Measurements from ENCODE around the gene C1orf50.

The C1orf50 gene

DNA sequence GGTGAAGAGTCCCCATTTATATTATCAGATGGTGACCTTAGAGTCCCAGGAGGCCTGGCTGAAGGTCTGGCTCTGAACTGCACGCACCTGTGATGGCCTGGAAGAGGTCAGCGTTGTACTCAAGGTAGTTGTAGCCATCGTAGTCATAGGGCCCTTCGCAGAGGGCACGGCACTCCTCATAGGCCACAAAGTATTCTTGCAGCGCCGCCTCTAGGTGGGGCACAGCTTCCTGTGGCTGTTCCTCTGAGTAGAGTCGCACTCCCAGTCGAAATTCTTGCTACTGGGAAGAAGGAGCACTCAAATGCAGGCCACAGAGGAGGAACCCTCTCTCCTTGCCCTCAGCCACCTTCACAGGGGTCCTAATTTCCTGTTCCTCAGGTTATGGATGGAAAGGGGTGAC lies 7.9 kb upstream of the C1orf50 start:
- no peak for DNase-seq

DNA sequence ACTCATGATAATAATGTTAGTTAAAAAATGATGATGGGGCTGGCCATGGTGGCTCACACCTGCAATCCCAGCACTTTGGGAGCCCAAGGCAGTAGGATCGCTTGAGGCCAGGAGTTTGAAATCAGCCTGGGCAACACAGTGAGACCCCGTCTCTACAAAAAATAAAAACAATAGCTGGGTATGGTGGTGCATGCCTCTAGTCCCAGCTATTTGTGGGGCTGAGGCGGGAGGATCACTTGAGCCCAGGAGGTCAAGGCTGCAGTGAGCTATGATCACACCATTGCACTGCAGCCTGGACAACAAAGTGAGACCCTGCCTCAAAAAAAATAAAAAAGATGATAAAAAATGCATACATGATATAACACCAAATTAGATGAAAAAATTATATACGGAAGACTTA lies 5.5 kb upstream of the C1orf50 start:
- DNase-seq = no peak

DNA sequence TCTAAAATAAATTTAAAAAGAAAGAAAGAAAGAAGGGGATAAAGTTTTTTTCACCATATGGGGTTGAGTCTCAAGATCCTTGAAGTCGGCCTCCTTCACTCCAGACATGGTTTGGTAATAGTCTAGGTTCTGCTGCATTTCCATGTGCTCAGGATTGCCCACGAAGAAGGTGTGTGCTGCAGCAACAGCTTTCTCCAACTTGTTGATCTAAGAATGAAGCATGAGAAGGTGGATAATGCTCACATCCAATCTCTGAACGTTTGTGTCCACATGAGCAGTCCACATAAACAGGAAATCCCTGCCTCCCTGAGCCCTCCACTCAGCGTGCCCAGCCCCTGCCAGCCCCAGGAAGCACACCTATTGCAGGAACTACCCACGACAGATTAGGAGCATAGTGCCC lies 4.8 kb upstream of the C1orf50 start:
- DNase-seq = no peak

DNA sequence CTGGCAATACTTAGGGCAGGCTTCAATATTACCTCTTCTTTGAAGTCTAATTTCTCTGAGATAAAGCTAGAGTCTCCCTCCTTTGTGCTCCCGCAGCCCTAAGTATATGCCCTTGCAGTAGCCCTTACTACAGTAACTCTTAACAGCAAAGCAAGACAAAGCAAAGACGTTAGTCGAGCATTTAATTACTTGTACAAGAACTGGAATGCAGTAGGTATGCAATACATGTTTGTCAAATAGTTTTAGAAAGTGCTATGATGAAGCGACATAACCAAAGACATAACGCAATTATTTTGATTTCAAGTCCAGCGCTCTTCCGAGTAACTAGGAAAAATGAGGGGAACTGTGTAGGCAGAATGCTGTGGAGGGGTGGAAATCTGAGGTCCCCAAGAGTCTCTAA lies 1.8 kb upstream of the C1orf50 start:
- DNase-seq = no peak

DNA sequence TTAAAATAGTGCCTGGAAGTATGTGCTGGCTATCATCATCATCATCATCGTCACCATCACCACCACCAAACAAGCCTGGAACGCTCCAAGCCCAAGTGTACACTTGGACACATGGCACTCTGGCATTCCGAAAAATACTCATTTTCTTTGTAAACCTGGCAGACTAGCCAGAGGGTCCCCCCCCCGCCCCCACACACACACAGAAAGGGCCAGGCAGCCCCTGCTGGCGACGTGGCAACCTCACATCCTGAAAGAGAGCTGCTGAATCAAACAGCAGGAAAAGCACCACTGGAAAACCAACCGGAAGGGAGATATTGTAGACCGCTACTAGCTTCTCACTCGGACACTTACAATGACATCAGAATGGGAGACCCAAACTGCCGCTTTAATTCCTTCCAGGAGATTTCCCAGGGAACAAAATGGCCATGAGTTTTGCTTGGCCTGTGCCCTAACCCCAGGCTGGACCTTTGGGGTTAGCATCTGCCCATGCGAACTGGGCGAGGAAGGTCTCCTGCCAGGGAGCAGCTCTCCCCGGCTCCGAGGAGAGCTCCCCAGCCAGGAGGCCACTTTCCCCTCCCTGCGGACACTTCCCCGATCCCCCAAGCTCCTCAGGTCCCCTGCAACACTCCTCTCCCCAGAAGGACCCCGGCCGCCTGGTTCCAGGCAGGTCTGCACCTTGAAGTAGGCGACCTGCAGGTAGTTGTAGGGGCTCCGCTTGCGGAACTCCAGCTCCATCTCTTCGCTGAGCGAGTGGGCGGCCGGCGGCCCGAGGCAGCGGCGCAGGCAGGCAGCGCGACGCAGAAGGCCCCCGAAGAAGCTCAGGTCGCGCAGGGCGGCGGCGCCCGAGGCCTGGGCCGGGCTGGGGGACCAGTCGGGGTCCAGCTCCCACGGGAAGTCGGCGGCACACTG lies 963 bp upstream of the C1orf50 start:
- peak; percentile 86 for DNase-seq

DNA sequence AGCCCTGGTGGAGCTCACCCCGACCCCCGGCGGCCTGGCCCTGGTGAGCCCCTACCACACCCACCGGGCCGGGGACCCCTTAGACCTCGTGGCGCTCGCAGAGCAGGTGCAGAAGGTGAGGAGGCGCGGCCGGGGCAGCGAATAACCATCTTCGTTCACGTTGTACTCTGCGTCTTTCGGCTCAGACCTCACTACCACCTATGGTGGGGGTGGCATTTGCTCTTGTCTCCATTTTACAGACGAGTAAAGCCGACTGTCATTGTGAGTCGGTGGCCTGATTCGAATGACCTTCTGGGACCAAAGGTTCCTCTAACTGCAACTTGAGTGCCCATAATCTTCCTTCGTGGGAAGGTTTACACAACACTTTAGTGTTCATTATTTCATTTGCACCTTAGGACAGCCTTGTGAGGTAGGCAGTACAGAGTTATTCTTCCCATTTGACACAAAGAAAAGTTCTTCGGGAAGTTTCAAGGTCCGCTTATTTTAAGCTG lies 506 bp downstream of the C1orf50 start:
- DNase-seq = no peak

DNA sequence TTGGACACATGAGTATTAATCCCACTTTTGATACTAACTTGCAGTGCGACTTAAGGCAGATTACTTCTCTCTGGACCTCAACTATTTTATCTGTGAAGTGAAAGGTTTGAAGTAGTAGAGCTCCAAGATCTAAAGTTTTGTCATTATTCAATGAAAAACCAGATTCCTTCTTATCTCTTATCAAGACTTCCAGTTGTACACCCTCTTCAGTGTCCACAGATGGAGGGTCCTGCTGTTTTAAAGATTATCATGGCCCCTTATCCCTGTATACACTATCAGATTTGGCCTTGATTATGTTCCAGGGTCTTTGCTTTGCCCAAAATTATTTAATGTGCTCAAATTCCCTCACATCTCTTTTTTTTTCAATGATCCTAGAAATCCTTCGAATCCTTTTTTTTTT lies 1.1 kb downstream of the C1orf50 start:
- no peak for DNase-seq

DNA sequence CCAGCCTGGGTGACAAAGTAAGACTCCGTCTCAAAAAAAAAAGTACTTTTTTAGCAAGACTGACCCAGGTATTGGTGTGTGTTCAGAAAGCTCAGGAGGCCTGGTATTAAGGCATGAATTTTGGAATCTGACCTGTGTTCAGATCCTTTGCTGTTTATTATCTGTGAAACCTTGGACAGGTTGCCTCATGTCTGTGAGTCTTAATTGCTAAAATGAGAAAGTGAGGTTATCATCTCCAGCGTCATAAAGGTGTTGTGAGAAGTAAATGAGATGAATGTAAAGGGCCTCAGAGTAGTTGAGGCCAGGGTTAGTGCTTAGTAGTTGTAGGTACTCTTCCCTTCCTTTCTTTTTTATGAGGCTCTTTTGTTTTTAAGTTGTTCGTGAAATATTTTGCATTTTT lies 2.8 kb downstream of the C1orf50 start:
- DNase-seq = no peak

DNA sequence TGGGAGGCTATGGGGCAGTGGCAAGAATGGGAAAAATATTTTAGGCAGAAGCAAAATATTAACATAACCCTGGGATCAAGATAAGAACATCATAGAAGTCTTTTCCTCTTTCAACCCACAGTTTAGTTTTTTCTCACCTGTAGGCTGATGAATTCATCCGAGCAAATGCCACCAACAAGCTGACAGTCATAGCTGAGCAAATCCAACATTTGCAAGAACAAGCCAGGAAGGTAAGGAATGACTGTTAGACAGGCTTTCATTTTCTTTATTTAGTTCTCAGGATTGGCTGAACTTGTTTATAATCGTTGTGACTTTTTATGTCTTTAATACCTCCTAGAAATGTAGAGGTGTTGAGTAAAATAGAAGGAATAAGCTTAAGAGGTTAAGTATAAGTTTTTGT lies 6.4 kb downstream of the C1orf50 start:
- DNase-seq = no peak

DNA sequence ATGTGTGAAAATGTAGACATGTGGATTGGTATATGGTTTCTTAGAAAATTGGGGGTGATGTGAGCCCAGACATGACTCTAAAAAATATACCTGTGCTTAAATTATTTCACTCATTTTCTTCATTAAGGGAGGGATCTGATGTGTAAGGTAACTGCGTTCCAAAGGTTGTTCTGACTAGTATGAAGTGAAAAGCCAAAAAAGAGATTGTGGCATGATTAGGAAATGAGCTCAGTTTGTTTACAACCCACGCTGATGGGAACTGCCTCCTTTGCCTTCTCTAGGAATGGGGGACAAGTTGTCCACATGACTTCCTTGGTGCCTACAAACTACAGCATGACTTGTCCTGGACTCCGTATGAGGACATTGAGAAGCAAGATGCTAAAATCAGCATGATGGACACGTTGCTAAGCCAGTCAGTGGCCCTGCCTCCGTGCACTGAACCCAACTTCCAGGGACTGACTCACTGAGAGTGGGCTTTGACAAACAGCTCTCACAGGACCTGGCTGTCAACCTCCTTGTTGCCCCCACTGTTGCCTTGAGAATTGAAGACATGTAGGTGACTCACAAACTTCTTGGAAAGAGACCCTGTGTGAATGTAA lies 8.0 kb downstream of the C1orf50 start:
- no peak for DNase-seq

DNA sequence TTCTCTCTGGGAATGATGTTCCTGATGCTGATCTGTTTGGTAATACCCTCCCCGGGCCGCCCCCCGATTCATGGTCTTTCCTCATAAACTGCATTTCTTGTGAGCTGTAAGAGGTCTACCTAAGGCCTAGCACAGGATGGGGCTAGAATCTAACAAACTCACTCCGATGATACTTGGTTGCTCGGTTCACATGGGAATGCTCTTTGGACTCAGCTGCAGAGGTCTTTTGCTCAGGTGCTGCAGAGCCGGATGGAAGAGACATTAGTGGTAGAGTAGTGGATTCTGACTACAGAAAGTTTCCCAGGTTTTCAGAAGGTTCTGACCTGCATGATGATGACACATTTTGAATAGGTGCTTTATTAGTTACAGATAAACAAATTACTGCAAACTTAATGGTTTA lies 9.5 kb downstream of the C1orf50 start:
- DNase-seq = no peak

DNA sequence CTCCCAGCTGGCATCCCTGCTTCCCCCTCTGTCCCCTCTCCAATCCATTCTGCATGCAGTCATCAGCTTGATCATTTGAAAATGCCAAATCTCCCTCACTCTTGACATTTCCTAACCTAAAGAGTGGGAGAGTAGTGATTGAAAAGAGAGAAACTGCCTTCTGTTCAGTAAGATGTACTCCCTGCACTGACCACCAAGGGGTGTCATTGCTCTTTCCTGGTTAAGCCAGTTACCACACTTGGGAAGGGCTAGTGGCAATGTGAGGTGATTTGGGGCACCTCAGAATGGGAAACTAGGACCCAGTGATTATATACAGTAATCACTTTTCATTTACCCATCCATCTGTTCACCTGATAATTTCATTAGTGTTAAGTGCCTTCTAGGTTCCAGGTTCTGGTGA lies 10.8 kb downstream of the C1orf50 start:
- peak; percentile 26 for DNase-seq

DNA sequence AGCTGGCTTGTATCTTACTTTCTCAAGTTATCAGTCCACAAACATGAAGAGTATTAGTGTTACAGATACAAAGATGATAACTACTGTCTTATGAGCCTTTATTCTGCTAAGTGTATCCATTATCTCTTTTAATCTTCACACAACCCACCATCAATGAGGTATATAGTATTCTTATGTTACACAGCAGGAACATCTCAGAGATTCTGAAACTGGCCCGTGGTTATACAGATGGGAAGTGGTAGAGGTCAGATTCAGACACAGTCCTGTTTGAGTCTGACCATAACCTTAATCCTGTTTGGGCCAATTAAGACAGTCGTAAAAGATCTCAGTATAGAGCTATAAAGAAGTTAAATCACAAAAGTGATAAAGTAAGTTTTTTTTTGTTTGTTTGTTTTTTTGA lies 12.7 kb downstream of the C1orf50 start:
- DNase-seq = no peak

DNA sequence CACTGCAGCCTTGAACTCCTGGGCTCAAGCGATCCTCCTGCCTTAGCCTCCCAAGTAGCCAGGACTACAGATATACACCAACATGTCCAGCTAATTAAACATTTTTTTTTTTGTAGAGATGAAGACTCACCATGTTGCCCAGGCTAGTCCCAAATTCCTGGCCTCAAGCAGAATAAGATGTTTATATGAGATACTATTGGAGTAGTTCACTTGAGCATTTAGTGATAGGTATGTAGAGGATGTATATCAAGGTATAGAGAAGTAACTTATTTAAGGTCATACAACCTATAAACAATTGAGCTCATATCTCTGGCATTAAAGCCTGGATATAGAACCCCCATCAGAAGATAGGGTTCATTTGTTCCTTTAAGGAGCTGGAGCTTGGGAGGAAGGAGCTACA lies 13.1 kb downstream of the C1orf50 start:
- DNase-seq = no peak

DNA sequence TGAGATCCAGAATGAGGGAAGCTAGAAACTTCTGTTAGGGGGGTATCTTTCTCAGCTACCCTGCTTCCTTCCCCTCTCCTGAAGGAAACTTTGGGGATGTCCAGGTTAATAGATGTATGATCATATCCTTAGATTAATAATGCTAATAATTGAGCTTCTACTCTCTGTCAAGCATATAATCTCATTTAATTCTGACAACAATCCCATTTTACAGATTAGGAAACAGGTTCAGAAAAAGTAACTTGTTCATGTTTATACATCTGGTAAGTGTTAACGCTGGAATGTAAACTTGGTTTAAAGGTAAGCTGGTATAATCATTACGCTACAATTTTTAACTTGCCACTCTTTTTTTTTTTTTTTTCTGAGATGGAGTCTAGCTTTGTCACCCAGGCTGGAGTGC lies 16.0 kb downstream of the C1orf50 start:
- DNase-seq = no peak

DNA sequence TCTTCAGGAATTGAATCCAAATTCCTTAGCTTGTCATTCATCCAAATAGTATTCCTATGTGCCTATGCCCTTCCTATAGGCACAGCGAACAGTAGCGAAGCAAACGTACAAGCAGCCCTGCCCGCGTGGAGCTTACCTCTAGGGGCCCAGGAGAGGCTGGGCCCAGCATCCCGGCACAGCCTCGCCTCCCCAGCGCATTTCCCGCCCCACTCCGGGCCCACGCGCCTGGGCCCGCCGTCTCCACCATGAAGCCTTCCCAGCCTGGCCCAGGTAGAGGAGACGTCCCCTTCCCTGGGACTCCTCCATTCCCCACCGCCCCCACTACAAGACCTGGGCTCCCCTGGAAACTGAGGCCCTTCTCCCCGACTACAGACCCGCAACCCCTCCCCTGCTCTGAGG lies 17.5 kb downstream of the C1orf50 start:
- no peak for DNase-seq

DNA sequence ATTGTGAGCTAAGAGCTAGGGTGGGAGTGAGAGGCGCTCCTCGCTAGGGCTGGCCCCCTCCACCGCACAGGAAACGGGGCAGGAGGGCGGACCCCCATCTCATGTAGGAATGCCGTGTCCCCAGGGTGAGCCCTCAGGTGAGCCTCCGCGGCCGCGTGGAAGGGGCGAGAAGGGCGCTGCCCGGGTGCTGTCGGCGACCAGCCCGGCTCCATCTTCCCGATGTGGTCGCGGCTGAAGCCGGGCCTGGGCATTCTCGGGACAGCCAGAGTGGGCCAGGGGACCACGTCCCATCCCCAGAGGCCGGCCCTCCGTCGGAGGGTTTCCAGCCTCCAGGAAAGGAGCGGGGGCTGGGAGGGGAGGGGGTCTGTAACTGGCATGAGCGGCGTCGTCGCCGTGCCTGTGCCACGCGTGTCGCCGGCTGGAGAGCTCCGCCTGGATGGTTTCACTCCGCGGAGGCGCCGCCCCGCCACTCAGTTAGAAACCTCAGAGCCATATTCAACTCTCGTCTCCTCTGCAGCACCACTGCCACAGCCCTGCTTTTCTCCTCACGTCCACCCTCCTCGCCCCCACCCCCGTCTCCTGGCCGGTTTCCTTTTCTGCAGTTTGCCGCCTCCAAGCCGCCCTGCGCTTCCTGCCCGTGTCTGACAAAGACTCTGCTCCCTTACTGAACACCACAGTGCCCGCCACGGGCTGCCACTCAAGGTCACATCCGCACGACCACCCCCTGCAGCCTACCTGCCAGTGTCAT lies 18.1 kb downstream of the C1orf50 start, which contains the start of gene TMEM269:
TSS of gene TMEM269 (plus strand) at position 46 of the 748 bp plus-strand sequence. CDS start 4,903 bp downstream, outside the sequence.
- DNase-seq = no peak

DNA sequence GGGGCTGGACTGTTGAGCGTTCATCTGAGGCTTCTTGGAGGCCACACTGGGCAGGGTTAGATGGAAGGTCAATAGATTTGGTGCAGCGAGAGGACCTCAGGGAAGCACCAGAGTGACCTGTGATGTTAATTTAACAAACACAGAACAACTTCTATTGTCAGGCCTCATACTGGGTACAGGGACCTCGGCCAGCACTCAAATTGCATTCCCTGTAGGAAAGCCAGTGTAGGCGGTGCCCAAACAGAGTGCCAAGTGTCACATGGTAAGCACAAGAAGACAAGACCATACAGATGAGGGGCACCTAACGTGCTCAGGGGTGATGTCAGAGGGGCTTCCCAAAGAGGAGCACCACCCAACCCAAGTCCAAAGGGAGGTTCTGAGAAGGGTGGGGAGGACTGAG lies 19.0 kb downstream of the C1orf50 start:
- no peak for DNase-seq

DNA sequence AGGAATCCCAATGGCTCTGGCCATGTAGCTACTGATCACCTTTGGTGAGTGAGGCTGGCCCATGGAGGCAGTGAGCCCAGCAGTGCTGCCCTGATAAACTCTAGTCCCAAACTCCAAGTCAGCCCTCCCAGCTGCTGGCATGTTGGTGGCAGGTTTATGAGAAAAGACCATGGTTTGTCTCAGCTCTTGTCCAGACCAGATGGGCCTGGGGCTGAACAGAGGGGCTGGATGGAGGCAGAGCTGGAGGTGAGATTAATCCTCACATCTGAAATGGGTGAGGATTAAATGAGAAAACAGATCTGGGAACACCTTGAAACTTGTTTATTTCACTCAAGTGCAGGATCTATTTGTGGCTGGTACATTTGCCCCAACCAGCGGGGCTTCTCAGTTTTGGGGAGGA lies 21.0 kb downstream of the C1orf50 start:
- no peak for DNase-seq

DNA sequence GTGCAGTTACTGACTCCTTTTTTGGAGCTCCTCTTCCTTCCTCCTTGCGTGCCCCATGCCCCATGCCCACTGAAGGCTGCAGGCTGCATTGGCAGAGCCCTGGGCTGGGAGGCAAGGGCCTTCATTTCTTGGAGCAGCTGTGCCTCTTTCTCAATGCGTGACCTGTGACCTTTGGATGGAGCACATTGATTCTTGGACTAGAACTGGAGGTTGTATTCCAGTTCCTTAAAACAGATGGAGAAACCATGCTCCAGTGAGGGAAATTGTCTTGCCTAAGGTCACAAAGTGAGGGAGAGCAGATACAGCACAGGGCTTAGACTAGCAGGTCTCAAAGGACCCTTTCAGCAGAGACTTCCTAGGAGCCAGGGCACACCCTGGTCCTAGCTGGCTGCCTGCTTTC lies 26.8 kb downstream of the C1orf50 start:
- peak; percentile 15 for DNase-seq

DNA sequence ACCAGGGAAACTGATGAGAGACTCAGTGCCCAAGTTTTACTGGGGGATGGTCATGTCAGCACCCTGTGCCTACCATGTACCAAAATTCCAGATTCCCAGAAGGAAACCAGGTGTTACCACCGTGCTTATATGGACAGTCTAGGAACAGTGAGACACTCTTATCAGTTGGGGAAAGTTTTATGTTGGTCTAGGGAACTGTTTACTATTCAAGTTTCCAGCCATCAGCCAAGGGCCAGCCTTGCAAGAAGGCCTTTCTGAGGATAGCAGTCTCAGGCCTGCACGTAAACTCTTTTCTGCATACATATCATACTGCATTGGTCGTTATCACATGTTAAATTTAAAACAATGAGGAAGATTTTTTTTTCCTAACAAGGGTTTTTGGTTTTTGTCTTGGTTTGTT lies 30.4 kb downstream of the C1orf50 start:
- DNase-seq = no peak

DNA sequence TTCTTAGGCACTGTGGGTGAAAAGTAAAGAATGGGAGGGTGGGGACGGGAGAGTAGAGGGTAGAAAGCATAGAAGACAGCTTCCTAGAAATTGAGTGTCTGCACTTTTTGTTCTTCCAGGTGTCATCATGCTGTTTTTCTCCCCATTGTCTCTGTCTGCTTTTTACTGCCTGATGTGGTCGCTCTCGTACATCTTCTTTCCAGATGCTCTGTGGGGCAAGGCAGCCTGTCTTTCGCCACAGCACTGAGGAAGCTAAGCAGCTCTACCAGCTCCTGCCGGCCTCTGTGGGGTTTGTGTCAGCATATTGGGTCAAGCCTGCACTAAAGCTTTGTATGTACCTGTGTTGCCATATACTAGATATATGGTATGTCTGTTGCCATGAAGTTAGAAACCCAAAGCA lies 30.9 kb downstream of the C1orf50 start:
- no peak for DNase-seq

DNA sequence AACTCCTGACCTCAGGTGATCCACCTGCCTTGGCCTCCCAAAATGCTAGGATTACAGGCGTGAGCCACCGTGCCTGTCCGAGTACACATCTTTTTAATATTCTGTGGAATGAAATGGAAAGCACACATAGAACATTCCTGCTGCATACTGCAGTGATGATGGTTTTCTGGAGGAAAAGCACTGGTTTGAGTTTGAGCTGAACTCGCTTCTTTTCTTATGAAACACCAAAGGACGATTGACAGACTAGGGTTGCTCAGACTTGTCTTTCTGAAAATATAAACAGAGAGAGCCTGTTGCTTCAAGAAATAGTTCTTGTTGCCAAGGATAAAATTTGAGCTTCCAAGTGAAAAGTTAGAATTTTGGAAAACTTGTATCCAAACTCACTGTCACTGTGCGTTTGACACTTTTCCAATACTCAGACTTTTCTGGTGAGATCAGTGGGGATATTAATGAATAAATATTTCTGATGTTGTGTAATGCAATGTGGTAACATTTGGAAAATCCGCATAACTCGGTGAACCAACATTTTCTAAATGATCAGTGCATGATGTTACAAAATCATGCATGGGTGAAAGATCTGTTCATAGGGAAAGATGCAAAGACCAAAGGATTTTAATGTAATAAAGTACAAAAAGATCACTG lies 34.9 kb downstream of the C1orf50 start:
- DNase-seq = no peak
